ENCODE measurements around the gene IFIT1.
"Not testable (repeated sequence)": the region's sequence is repeated elsewhere in the genome, so short reads cannot be mapped to it uniquely, and the experiment has no call there.

The IFIT1 gene

GRCh38 chr10:89368129-89368528 lies 24.3 kb upstream of the IFIT1 start:
- no peak for ATAC-seq

DNA sequence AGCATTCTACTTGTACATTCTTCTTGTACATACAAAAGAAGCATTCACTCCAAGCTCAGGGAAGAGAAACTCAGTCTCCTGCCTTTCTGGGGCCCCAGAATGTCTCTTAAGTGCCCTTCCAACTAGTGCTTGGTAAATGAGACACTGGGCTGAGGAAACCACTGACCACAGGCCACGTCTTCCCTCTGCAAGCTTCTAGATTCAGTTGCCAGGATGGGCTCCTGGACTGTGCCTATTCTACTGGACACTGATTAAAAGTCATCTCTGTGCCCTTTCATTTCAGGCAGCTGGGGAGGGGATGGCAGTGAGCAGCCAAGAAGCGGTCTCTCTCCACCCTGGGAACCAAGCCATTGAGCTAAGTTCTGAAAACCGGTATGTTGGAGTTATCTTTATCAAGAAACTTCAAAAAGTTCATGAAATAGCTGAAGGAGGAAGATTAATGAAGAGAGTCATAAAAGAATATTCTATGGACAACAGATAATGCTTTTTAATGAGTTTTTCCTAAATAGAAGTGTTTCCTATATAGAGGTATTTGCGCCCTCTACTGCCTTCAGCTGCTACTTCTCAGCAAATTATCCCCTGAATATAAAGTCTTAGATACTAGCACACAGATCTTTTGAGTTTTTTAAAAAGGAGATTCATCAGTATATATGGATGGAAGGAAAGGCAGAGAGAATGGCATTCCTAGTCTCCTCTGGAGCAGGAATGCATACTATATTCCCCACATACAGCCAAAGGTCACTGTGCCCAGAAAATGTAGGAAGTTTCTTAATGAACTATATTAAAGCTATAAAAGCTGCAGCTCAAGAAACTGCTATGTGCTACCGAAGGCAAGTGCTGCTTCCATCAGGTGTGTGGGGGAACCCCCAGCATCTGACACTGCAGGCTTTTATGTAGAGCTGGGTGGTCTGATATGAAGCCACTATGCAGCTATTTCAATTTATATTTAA lies 23.0 kb upstream of the IFIT1 start:
- no peak for ATAC-seq

DNA sequence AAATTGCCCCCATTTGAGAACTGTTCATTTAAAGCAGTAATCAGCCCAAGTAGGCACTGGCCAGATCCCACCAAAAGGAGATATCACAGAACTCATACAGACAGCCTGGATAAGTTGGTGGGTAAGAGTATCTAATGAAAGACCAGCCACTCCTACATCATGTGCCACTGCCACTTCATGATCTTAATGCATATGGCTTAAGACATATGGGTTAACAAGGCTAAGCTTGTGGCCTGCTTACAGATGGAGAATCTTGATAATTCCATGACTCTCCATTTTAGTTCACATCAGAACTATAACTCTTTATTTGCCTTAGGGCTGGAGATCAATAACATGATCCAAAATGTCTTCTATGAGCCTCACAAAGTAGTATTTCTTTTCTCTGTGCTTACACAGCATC lies 21.3 kb upstream of the IFIT1 start:
- ATAC-seq = no peak

- ATAC-seq = no peak
These were observed 20.4 kb upstream of the IFIT1 start for GRCh38 chr10:89371987-89372386.

- no peak for ATAC-seq
These were observed 18.3 kb upstream of the IFIT1 start for GRCh38 chr10:89373916-89374711.

DNA sequence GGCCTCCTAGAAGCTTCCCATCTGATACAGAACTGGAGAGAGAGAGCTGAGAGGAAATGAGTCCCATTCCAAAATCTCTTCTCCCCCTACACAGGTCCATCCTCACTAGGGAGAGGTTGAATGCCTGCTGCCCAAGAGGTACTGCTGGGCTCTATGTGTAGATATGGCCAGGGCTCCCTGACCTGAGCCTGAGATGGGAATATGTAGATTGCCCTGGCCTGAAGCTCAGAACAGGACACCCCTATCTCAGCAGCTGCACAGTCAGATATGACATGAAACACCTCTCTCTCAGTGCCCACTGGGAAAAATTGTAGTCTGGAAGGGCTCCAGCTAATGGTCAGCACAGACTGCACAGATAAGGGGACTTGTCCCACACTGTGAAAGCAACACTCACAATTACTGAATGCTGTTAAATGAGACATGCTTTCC lies 17.7 kb upstream of the IFIT1 start:
- ATAC-seq = no peak

DNA sequence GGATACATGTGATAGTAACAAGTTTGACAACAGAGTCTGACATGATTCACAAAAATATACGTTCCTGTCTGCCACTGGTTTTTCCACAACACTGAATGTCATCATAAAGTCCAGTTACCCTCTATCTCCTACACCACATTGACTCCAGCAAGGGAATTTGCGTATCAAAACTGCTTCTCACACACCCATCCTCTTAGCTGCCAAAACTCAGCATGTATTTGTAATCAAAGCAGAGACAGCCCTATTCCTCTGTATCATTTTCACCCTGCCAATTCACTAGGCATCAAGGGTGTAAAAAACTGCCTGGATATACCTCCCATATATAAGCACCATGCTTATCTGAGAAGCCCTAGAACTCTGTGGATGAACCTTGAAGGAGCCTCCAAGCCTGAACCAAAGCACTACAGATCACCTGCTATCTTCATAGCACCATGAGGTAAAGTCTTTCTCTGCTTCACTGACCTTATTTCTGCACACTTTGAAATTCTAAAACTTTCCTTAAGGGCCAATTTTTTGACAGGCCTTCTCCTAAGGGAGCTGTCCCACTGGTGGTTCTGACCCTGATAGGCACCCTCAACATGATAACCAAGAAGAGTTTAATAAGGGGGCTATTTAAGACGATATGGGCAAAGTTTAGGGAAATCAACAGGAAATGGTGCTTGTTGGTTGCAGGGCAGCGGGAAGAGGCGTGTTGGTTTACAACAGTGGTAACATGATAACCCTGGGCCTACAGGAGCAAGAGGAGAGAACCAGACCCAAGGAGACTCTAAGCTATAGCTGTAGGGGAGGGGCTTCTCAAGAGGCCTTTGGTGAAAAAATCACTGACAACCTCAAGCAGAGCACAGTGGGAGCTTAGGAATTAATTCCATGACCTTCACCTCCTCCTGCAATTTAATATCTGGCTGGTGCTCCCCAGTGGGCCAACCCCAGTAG lies 14.5 kb upstream of the IFIT1 start, which contains the start of gene IFIT1B:
TSS of gene IFIT1B (plus strand) at position 352 of the 933 bp plus-strand sequence. CDS start at position 432, 80 bp downstream.
- no peak for ATAC-seq

DNA sequence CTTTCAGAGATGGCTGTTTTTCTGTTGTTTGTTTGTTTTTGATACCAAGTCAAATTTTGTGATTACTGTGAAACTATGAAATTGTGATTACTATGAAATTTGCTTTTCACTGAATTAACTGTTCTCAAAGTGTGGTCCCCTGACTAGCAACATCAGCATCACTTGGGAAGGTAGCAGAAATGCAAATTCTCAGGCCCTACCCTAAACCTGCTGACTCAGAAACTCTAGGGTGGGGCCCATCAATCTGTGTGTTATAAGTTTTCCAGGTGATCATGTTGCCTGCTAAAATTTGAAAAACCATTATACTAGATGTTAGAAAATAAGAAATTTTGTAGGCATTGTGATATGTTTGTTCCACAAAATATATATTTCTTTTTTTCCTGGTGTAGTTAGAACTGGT lies 13.3 kb upstream of the IFIT1 start:
- no peak for ATAC-seq

DNA sequence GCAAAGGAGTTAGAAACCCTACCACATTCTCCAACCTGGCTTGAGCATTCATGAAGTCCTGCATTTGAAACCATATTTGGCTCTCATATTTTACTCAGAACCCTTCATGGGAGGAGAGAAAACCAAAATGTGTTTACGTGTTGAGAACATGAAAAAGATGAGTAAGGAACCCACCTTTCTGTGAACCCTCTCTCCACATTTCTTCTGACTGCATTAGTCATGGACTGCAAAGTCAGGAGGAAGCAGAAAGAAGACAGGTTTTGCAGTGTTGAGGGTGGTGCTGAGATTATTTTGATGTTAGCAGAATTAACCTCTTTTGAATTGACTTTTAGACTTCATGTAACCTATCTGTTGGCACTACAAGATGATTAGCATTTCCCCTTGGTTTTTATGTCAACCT lies 9.7 kb upstream of the IFIT1 start:
- peak; percentile 74 to 79 for ATAC-seq

- ATAC-seq = no peak
These were observed 7.7 kb upstream of the IFIT1 start for GRCh38 chr10:89384474-89385340.

DNA sequence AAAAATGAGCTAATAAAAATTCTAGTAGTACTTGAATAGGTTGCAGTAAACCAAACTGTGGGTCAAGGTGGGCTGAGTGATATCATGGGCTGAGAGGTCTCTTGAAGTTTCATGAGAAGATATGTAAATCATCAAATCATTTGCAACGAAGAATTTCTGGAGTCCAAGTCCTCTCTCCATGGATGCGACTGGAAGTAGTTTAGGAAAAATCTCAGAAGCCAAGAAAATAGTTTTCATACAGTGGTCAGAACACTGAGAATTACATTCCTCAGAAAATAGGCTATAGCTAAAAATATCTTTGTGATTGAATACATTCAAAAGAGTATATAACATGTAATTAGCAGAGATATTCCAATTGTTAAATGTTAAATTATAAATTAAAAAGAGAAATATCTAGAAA lies 3.6 kb upstream of the IFIT1 start:
- ATAC-seq = no peak

GRCh38 chr10:89389254-89389653 lies 3.2 kb upstream of the IFIT1 start:
- ATAC-seq = no peak

DNA sequence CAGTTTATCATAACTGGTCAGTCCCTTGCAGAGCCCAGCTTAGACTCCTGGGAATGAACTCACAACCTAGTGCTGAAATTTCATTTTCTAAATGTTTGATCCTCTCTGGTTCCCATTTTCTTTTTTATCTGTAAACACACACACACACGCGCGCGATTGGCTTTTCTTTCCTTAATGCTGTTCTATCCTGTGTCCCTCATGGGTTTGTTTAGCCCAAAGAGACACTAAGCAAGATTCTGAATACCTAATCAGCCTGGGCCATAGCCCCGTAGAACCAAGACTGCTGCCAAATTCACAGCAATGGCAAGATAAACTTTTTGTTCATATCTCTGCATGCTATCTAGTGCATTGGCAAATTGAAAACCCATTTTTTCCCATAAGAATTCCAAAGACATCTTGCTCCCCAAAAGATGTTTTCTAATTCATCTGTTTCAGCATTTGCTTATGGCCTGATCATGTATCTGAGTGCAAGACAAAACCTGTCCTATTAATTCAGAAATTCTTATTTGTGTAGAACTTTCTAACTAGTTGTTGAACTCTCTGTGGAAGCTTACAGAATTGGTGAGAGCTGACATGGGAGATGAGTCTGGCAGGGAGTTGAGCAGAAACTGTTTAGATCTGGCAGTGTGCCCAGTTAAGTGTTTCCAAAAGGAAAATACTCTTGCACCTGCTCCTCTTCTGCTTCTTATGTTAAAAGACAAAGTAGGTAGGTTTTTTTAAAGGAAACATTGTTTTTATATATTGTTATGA lies 1.8 kb upstream of the IFIT1 start:
- no peak for ATAC-seq

- ATAC-seq = not testable (repeated sequence)
These were observed 1.2 kb upstream of the IFIT1 start for GRCh38 chr10:89391226-89391576.

- ATAC-seq = peak in 1 of 2 donors; percentile 33
These were observed 551 bp downstream of the IFIT1 start for GRCh38 chr10:89392974-89393373.

- no peak for ATAC-seq
These were observed 1.5 kb downstream of the IFIT1 start for GRCh38 chr10:89393898-89394297.

GRCh38 chr10:89395141-89395540 lies 2.7 kb downstream of the IFIT1 start:
- ATAC-seq = no peak

GRCh38 chr10:89398003-89398749 lies 5.8 kb downstream of the IFIT1 start:
- peak in 1 of 2 donors; percentile 55 for ATAC-seq

DNA sequence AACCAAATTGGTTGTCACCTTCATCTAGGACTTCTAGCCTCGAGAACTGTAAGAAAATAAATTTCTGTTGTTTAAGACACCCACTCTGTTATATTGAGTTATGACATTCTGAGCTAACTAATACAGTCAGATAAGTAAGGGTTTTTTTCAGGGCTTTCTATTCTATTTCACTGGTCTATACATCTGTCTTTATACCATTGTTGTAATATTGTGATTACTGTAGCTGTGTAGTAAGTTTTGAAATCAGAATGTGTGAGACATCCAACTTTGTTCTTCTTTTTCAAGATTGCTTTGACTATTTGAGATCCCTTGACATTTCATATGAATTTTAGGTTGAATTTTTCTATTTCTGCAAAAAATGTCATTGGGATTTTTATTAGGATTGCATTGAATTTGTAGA lies 7.5 kb downstream of the IFIT1 start:
- ATAC-seq = no peak

DNA sequence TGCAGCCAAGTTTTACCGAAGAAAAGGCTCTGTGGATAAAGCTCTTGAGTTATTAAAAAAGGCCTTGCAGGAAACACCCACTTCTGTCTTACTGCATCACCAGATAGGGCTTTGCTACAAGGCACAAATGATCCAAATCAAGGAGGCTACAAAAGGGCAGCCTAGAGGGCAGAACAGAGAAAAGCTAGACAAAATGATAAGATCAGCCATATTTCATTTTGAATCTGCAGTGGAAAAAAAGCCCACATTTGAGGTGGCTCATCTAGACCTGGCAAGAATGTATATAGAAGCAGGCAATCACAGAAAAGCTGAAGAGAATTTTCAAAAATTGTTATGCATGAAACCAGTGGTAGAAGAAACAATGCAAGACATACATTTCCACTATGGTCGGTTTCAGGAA lies 10.6 kb downstream of the IFIT1 start:
- no peak for ATAC-seq

Data from activated CD4-positive, CD25-positive, alpha-beta regulatory T cell treated with anti-CD3 and anti-CD28 coated beads, Interleukin-2, amount 50 U/mL, for 24 hours (primary cell).